T47D (cell line): Measurements from ENCODE around the gene GRM7.

Source experiments
- DNase-seq, 2 experiments: peaks; one replicate each; pipeline versions ENCODE4 v3.0.0 to v3.0.0-alpha.2; 2011 to 2012; ENCODE audit warnings: low read depth in 1 of 2, low spot score in 1 of 2
- JUND ChIP-seq: IDR thresholded peaks from 2 replicates; pipeline ENCODE4 v1.6.1; 2012; ENCODE audit warnings: low read depth
- in situ Hi-C: cut with HindIII; loops from 2 replicates; pipeline ENCODE4 v1.10.0; 2016; ENCODE audit warnings: low sequenced_read_pairs, low pct_unique_long_range_greater_than_20kb

GRM7 gene

DNA sequence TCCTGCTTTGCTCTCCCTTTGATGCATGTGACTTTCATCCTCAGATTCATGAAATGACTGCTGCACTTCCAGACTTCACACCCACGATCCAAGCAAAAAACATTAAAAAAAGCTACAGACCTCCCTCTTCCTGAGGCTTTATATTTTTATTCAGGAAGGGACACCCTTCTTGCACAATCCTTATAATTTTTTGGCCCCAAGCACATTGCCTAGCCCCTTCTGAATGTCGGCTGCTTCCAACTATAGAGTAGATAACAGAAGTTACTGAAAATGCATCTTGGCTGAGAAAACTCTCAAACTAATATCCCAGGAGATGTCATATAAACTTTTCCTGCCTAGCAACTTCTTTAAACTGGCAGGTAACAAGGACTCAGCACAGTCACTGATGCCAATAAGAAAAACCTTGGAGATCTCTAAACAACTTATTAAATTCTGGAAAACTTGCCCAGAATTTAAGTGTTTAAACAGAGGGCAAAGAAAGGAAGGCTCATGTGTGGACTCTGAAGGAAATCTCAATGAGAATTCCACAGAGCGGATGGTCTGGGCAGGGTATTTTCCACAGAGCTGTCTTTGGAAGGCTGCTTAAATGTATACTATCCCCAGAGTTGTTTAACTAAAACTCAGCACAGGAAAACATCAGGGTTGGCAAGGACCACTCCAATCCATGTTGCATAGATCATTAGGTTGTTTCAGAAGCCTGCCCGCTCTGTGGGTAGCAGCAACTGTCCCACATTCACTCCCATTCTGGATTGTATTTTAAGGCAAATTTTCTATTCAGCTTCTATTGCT is 893.9 kb downstream of the GRM7 start:
- in situ Hi-C loops, result no loop called here
- TF ChIP-seq JUND, result no peak
- no peak for DNase-seq

DNA sequence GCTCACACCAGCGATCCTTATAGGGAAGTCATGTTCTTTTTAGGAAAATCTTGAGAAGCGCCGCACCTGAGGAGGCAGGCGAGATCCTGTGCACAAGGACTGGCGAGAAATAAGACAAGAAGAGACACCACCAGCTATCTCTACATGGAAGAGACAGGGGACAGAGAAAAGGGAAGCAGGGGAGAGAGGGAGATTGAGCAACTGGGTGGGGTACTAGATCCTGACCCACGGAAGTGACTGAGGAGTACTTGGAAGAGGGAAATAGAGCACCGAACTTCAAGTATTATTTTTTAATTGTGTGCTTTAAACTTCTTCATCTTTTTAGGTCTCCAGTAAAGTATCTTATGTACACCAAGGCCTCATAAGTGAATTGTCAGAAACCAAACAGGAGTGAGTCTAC is 898.7 kb downstream of the GRM7 start:
- DNase-seq, result no peak
- in situ Hi-C loops, result no loop called here
- no peak for TF ChIP-seq JUND

DNA sequence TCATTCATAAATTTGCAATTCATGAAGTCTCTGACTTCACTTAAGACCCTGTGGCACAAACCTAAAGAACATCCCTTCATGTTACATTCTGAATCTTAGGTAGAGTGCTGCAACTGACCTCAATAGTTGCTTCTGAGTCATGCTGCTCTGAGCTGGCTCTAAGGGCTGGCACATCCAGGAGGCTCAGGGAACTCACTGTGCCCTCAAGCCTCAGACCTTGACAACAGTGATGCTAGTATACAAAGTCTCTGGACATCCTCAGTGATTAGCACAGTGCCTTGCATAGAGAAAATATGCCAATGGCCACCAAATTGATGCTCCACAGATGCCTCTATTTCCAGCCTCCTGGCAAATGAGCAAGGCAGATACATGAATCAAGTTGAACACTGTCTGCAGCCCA is 899.8 kb downstream of the GRM7 start:
- no peak for TF ChIP-seq JUND
- DNase-seq, result no peak
- in situ Hi-C loops, result no loop called here

DNA sequence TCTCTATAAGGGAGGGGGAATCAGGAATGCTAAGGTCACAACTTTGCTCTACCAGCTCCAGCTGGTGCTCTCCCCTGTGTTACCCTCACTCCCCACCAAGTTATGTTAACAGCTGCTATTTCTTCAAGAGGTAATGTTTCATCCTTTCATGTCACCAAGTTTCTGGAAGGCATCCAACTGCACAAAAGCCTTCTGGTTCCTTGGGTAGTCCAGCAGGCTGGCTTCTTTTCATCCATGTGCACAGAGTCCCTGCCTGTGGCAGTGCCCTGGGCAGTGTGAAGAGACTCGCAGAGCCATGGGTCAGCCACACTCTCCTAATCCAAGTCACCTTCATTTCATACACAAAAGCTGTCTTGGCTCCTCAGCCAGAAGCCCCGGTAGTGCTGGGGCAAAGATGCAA is 903.2 kb downstream of the GRM7 start:
- no peak for DNase-seq
- in situ Hi-C loops, result no loop called here
- TF ChIP-seq JUND, result no peak

GRCh38 chr3:7766530-7766929 is 905.6 kb downstream of the GRM7 start:
- DNase-seq, result no peak
- in situ Hi-C loops, result no loop called here
- TF ChIP-seq JUND, result no peak

GRCh38 chr3:7779331-7779730 is 918.4 kb downstream of the GRM7 start:
- DNase-seq, result no peak
- in situ Hi-C loops, result no loop called here
- no peak for TF ChIP-seq JUND

DNA sequence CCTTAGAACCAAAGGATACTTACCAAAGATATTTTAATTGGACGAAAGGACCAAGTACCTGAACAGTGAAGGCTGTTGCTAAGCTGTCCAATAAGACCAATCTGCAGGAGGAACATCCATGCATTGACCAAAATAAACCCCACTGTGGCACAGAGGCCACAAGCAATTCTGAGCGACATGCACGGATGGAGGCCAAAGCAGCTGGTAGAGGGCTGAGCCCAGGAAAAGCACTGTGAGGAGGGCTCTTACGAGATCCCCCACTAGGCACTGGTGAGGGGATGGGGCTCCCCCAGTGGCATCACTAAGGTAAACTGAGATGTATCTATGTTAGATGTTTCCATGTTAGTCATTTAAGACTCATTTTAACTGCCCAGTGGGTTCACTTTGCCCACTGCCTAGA is 920.5 kb downstream of the GRM7 start:
- no peak for DNase-seq
- no peak for TF ChIP-seq JUND
- in situ Hi-C loops, result no loop called here

DNA sequence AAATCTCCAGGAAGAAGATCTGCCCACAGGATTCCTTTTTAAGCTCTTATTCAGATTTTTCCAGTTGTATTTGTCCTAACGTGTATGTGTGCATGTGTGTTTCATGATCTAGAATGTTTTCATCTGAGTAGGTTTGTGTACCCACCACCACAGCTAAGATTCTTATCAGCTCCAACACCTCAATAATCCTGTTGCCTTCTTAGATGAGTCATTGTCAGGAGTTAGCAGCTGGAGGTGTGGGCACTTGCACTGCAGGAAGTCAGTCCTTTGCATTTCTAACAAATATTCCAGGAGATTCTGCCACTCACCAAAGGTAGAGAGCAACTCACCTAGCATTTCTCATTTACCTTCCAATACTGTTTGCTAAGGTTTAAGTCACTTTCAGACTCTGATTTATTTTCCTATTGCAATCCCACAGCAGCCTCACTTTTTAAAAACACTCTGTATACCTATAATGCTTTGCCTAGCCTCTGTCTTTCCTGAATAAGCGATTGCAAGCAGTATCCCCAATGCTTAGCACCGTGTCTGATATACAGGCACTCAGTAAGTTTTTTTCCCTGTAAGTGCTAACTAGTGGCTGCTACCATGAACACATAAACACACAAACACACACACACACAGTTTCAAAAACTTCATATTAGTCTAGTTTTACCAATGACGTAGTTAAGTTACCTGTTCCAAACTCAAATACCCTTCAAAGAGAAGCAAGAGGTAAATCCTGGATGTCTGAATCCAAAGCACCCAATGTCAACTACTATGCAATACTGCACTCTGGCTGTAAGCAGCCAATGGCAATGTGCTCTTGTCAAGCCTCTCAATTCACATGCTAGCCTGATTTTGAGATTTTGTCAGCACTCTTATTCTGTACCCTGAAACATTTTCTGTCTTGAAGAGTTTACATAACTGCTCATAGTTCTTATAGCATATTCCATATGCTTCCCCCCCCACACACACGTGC is 927.2 kb downstream of the GRM7 start:
- DNase-seq, result no peak
- no peak for TF ChIP-seq JUND
- in situ Hi-C loops, result no loop called here

- no peak for TF ChIP-seq JUND
- in situ Hi-C loops, result no loop called here
- no peak for DNase-seq
Measured at GRCh38 chr3:7788881-7789280, 928.0 kb downstream of the GRM7 start.

DNA sequence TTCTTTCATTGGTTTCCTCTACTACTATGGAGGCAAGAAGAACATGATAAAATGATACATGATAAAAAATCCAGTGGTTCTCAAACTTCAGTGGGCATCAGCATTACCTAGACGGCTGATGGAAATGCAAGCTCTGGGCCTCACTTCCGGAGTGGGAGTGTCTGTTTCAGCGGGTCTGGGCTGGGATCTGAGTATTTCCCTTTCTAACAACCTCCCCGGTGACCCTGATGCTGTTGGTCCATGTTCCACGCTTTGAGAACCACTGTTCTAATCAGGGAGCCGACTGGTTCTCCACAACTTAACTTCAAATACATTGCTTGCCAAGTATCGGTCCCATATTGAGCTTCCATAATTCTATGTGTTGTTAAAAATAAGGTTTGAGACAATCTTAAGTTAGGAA is 928.4 kb downstream of the GRM7 start:
- in situ Hi-C loops, result no loop called here
- no peak for TF ChIP-seq JUND
- no peak for DNase-seq

GRCh38 chr3:7790141-7790540 is 929.2 kb downstream of the GRM7 start:
- in situ Hi-C loops, result no loop called here
- no peak for TF ChIP-seq JUND
- no peak for DNase-seq
